Measurements from ENCODE around the gene ATP11A.

GRCh38 chr13:112790735-112791641, 101.2 kb downstream of the ATP11A start:
- TF ChIP-seq CTCF (IDR thresholded peaks at IDR 0.05; ENCODE audit: poor library complexity), result no peak
- TF ChIP-seq EZH2 (IDR thresholded peaks at IDR 0.05; ENCODE audit: borderline replicate concordance), result no peak
